HepG2 (cell line): ENCODE results near the gene LOXL3. TPM values are rescaled to one million over a fixed set of nuclear protein-coding genes. Genes with fewer than 3 reads are reported as not detected.

Experiments
- KDM3A ChIP-seq: IDR thresholded peaks from 2 replicates; pipeline ENCODE4 v1.6.1; 2018; ENCODE audit warnings: low read depth, missing compliant biosample characterization
- KDM4B ChIP-seq: sonication (generic); formaldehyde crosslinking; IDR thresholded peaks from 2 replicates; pipeline ENCODE4 v1.4.0; 2020; ENCODE audit warnings: missing genetic modification reagents
- MTERF4 ChIP-seq: sonication (generic); formaldehyde crosslinking; IDR thresholded peaks from 2 replicates; pipeline ENCODE4 v1.8.0; 2023; ENCODE audit warnings: mild to moderate bottlenecking, missing genetic modification reagents
- NR0B2 ChIP-seq: sonication (generic); formaldehyde crosslinking; IDR thresholded peaks from 2 replicates; pipeline ENCODE4 v1.4.0; 2020; ENCODE audit warnings: mild to moderate bottlenecking, missing genetic modification reagents
- NR2F1 ChIP-seq, 2 experiments: fragments of 450-650 bp in 1 of 2; formaldehyde crosslinking in 1 of 2; IDR thresholded peaks; 2 replicates each; pipeline versions ENCODE4 v1.5.0 to v1.6.1; 2016 to 2020; ENCODE audit warnings: mild to moderate bottlenecking in 1 of 2, missing compliant biosample characterization in 1 of 2, missing genetic modification reagents in 1 of 2, moderate library complexity in 1 of 2
- PPARG ChIP-seq: conservative IDR thresholded peaks from 2 replicates; pipeline ENCODE4 v1.6.1; 2016; ENCODE audit warnings: missing biosample characterization, missing genetic modification reagents
- RARA ChIP-seq: IDR thresholded peaks from 2 replicates; pipeline ENCODE4 v1.6.1; 2016; ENCODE audit warnings: missing genetic modification reagents, missing compliant biosample characterization
- ZBTB21 ChIP-seq: sonication (generic); formaldehyde crosslinking; IDR thresholded peaks from 2 replicates; pipeline ENCODE4 v1.4.0; 2020; ENCODE audit warnings: missing genetic modification reagents
- ZBTB40 ChIP-seq, 2 experiments: fragments of 450-650 bp in 1 of 2; sonication (generic) in 1 of 2; formaldehyde crosslinking in 1 of 2; IDR thresholded peaks; 2 replicates each; pipeline versions ENCODE4 v1.6.1 to v1.8.0; 2016 to 2022; ENCODE audit warnings: antibody characterized with exemption in 1 of 2, mild to moderate bottlenecking in 1 of 2, missing genetic modification reagents in 1 of 2
- ZNF383 ChIP-seq: sonication (generic); formaldehyde crosslinking; IDR thresholded peaks from 2 replicates; pipeline ENCODE4 v1.4.0; 2020; ENCODE audit warnings: missing genetic modification reagents, mild to moderate bottlenecking, borderline replicate concordance
- ZNF761 ChIP-seq: sonication (generic); formaldehyde crosslinking; conservative IDR thresholded peaks from 2 replicates; pipeline ENCODE4 v1.4.0; 2020; ENCODE audit warnings: mild to moderate bottlenecking, missing genetic modification reagents
- polyA plus RNA-seq, 8 experiments: library from polyadenylated mRNA; depleted of rRNA in 3 of 8; stranded (reverse) in 7 of 8; unstranded in 1 of 8; fragments of >200 nt; fragmentation: Illumina TruSeq in 4 of 8; extraction: Trizol in 4 of 8; gene quantifications; 2 replicates each; pipeline versions ENCODE4 v1.2.1 to v1.2.3, GENCODE V29; 2011 to 2016; ENCODE audit warnings: low read depth in 4 of 8, missing spikeins in 1 of 8, mixed read lengths in 1 of 8; ENCODE audit not compliant: insufficient read depth in 1 of 8
- total RNA-seq, 5 experiments: library from RNA; depleted of rRNA; stranded (reverse); fragments of >200 nt; fragmentation: Illumina TruSeq; extraction: Trizol; gene quantifications; 2 replicates each; pipeline ENCODE4 v1.2.3, GENCODE V29; 2016; ENCODE audit warnings: low read depth in 1 of 5
- TF ChIP-seq, protein P1 (sequence below): sonication (generic); formaldehyde crosslinking; IDR thresholded peaks from 2 replicates; pipeline ENCODE4 v1.4.0; 2020; ENCODE audit warnings: missing genetic modification reagents
- TF ChIP-seq, protein P2 (sequence below): IDR thresholded peaks from 2 replicates; pipeline ENCODE4 v1.6.1; 2016
- TF ChIP-seq, protein P3 (sequence below): IDR thresholded peaks from 2 replicates; pipeline ENCODE4 v1.6.1; 2016; ENCODE audit warnings: mild to moderate bottlenecking, missing biosample characterization, missing genetic modification reagents

The LOXL3 gene
- total and polyA plus RNA-seq, 2 of the 13 experiments (the other 11 are each of a cell fraction or from before 2014, with no cell fraction given): 0.55 to 6.5 TPM

- TF ChIP-seq, protein P1, sequence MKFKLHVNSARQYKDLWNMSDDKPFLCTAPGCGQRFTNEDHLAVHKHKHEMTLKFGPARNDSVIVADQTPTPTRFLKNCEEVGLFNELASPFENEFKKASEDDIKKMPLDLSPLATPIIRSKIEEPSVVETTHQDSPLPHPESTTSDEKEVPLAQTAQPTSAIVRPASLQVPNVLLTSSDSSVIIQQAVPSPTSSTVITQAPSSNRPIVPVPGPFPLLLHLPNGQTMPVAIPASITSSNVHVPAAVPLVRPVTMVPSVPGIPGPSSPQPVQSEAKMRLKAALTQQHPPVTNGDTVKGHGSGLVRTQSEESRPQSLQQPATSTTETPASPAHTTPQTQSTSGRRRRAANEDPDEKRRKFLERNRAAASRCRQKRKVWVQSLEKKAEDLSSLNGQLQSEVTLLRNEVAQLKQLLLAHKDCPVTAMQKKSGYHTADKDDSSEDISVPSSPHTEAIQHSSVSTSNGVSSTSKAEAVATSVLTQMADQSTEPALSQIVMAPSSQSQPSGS (CRISPR knock-in tag): peak; percentile 31; the same call in 1 of the 2 replicates
- TF ChIP-seq ZNF761 (CRISPR knock-in tag): peak; percentile 49; the same call in 1 of the 2 replicates
- TF ChIP-seq KDM4B (CRISPR knock-in tag): 0 out of 2 replicates have a peak, but pooled peaks have one; percentile 31
- no peak for TF ChIP-seq NR0B2
- peak; percentile 74; the same call in 1 of the 2 replicates for TF ChIP-seq RARA (CRISPR knock-in tag)
- TF ChIP-seq, protein P2, sequence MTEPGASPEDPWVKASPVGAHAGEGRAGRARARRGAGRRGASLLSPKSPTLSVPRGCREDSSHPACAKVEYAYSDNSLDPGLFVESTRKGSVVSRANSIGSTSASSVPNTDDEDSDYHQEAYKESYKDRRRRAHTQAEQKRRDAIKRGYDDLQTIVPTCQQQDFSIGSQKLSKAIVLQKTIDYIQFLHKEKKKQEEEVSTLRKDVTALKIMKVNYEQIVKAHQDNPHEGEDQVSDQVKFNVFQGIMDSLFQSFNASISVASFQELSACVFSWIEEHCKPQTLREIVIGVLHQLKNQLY (CRISPR knock-in tag): no peak
- TF ChIP-seq KDM3A (CRISPR knock-in tag): 0 out of 2 replicates have a peak, but pooled peaks have one; percentile 29
- peak; percentile 54; the same call in 1 of the 2 replicates for TF ChIP-seq MTERF4
- 0 out of 2 replicates have a peak, but pooled peaks have one; percentile 24 for TF ChIP-seq ZBTB21
- peak; percentile 75 for TF ChIP-seq PPARG (CRISPR knock-in tag)
- TF ChIP-seq NR2F1 (CRISPR knock-in tag; IDR thresholded peaks at IDR 0.05): peak in 1 of 2 experiments; percentile 16; a peak in 1 of 4 replicates
- no peak for TF ChIP-seq ZBTB40 (IDR thresholded peaks at IDR 0.05)
- no peak for TF ChIP-seq ZBTB40 (CRISPR knock-in tag; IDR thresholded peaks at IDR 0.05)
- TF ChIP-seq ZNF383 (CRISPR knock-in tag): peak; percentile 62; the same call in 1 of the 2 replicates
- TF ChIP-seq, protein P3, sequence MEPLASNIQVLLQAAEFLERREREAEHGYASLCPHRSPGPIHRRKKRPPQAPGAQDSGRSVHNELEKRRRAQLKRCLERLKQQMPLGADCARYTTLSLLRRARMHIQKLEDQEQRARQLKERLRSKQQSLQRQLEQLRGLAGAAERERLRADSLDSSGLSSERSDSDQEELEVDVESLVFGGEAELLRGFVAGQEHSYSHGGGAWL (CRISPR knock-in tag): no peak; the same call in 1 of the 2 replicates
These were observed 56.6 kb downstream of the LOXL3 start (continued) for GRCh38 chr2:74496997-74497776.
